HEK293T (cell line): ENCODE results near the gene ATP1A4.

Experiments used
- FOXM1 ChIP-seq: fragments of 450-650 bp; IDR thresholded peaks from 2 replicates; pipeline ENCODE4 v1.6.1; 2017; ENCODE audit warnings: mild to moderate bottlenecking, borderline replicate concordance
- NFRKB ChIP-seq: fragments of 450-650 bp; IDR thresholded peaks from 2 replicates; pipeline ENCODE4 v1.6.1; 2016; ENCODE audit warnings: mild to moderate bottlenecking, moderate library complexity
- SP1 ChIP-seq: fragments of 450-650 bp; IDR thresholded peaks from 2 replicates; pipeline ENCODE4 v1.6.1; 2017
- TARDBP ChIP-seq: fragments of 450-650 bp; IDR thresholded peaks from 2 replicates; pipeline ENCODE4 v1.6.1; 2016
- ZNF384 ChIP-seq: fragments of 450-650 bp; IDR thresholded peaks from 2 replicates; pipeline ENCODE4 v1.6.1; 2016

GRCh38 chr1:160164121-160164520, 12.7 kb downstream of the ATP1A4 start:
- no peak for TF ChIP-seq FOXM1
- no peak for TF ChIP-seq SP1
- no peak for TF ChIP-seq ZNF384
- TF ChIP-seq NFRKB: no peak
- TF ChIP-seq TARDBP: no peak
